Myocyte (in vitro differentiated cells): ENCODE measurements around the gene PDP2. TPM values are rescaled to one million over a fixed set of nuclear protein-coding genes. Genes with fewer than 3 reads are reported as not detected.

Experiments used
- DNase-seq: peaks from one replicate; pipeline ENCODE4 v3.0.0-alpha.2; 2012; ENCODE audit warnings: low read depth
- total RNA-seq: library from RNA; depleted of rRNA; stranded (reverse); fragments of >200 nt; gene quantifications from 2 replicates; pipeline ENCODE4 v1.2.3, GENCODE V29; 2014

PDP2 gene
- total RNA-seq, 1 donor from 2014 or later = 4.6 TPM

DNA sequence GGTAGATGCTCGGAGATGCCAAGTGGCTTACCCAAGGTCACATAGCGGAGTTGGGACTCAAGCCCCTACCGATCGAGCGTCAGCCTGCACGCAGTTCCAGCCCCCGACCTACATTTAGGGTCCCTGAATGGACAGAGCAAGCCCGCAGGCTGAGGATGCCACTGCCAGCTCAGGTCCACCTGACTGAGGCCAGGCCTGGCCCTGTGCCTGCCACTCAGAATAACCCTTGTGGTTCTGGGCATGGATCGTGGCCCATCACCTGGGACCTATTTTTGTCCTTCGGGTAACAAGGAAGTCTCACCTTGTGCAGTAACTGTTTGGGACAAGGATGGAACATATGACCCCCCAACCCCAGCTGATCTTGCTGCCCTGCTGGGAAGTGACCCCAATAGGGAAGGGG lies 21.3 kb downstream of the PDP2 start:
- DNase-seq = peak; percentile 52

DNA sequence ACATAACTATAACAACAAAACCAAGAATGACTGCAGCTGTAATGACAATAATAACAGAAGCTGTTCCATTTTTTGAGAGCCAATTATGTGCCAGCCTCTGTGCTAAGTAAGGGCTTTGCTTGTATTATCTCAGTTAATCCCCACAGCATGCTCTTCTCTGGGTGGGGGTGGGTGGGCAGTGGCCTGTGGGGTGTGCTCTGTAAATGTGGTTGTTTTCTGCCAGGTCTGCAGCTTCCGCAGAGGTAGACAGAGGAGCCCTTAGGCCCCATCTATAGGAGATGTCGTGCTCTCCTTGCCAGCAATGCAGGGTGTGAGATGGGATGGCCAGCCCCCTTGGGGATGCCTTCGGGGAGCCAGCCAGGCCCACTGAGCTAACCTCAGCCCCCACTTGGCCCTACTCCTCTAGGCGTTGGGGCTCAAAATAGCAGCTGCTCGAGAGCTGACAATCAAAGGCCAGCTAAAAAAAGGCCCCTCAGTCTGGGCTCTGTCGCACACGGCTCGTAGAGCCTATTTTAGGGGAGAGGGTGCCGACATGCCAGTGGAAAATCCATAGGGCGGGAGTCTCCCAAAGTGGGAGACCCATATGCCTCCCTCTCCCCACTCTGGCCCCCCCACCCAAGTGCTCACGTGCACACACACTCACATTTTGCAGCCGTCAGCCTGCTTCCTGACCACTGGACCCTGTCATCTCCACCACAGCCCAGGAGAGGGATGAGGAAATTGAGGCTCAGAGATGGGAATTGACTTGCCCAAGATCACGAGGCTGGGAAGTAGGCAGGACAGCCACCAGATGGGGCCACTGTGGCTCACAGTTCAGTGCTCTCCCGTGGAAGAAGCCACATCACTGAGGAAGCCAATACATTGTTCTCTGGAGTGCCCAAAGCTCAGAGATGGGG lies 22.6 kb downstream of the PDP2 start:
- DNase-seq = peak; percentile 75

DNA sequence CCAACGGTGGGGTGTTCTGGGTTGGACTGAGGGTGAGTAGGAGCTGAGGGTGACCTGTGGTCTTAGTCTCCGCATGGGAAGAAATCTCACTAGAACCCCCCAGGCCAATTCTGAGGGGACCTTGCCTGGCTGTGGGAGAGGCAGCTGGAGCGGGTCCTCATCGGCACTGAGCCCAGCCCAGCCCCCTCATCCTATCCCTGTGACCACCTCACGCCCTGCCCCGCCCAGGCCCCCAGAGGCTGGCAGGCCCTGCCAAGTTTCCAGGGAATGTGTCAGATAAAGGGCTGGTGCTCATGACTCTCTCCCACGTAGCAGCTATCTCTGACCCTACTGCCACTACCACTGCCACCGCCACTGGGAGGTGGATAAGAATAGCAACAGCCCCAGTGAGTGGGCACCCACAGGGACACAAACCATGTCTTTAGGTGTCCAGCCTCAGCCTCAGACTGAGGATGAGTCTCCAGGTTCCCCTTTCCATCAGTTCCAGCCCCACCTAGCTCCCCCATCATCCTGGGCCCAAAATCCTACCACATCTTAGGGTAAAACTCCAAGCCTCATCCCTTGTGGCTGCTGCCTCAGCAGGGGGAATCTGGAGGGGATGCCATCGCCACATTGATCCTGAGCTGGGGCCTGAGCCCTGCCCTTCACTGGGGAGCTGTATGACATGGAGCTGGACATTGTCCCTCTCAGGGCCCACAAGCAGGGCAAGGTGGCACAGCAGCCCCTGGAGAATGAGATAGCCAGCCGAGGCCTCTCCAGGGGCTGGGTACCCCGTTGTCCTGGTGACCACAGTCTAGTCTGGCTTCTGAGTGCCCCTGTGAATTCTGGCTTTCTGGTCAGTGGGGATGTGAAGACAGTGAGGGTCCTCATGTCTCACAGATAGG lies 23.5 kb downstream of the PDP2 start:
- DNase-seq = peak; percentile 90

DNA sequence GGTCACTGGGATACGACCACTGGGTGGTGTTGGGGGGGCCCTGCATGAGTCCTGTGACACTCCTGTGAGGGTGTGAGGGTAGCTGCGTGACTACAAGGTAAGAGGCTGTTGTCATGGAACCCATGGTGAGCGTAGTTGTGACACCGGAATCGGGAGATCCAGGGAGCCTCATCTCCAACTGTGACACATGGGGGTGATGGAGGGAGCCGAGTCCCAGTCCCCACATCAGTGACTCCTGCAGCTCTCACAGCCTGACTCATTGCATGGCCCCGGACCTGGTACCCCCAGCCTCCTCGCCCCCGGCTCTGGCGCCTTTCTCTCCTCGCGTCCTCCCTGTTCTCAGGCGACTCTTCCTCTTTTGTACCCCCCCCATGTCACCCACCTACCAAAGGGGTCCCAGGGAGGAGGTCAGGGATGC lies 24.1 kb downstream of the PDP2 start:
- DNase-seq = no peak

DNA sequence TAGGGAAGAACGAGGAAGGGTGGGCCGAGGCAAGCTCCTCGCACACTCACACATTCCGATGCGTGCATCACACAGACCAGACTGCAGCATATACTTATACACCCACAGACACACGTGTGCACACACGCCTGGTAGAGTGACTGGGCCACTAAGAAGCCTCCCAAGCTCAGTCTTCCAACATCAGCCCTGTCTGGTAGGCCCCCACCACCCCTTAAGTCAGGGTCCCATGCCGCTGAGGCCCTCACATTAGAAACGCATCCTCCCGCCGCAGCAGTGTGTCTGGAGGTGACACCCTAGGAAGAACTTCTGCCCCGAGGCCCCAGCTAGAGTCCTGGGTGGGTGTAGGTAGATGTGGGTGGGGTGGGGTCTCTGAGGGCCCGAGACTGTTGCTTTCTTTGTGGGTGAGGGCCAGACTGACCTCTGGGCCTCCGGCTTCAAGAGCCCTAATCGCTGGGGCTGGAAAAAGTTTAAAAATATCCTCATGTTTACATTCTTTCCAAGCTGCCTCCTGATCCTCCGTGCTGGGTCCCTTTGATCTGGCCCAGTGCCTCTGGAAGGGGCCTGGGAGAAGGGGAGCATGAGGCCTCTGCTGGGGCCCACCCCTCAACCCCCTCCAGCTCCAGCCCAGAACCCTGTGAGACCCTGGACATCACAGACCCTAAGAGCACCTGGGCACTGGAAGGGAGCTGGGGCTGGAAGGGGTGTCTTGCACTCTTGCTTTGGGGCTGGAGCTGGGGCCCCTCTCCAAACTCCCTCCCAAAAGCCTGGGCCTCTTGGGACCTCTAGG lies 24.7 kb downstream of the PDP2 start:
- DNase-seq = no peak

DNA sequence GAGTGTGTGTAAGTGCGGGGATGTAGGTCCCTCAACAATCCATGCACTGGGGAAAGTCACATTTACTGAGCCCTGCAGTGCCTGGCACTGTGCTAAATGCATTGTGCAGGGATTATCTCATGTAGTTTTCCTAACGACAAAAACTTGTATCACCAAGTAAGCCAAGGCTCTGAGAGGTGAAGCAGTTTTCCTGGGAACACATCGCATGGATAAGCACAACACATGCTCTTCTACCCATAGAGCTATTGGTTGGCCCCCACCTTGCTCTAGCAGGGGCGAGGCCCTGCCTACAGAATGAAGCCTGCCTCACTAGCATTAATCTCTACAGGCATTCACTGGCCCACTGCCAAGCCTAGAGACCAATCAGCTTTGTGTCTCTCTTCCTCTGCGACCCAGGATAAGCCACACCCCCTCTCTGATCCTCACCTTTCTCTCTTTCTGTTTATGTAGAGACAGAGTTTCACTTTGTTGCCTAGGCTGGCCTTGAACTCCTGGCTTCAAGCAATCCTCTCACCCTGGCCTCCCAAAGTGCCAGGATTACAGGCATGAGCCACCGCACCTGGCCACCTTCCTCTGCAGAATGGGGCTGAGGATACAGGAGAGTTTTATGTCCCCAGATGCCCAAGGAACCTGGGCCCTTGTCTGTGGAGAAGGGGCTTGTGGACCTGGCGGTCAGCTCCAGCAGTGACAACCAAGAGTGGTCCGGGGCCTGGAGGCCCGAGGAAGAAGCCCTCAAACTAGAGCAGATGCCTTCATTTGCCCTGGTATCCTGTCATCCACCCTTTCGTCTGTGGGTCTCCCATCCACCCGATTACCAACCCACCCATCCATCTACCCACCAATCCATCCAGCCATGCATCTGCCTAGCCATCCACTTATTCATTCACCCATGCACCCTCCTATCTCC lies 25.6 kb downstream of the PDP2 start:
- DNase-seq = no peak

DNA sequence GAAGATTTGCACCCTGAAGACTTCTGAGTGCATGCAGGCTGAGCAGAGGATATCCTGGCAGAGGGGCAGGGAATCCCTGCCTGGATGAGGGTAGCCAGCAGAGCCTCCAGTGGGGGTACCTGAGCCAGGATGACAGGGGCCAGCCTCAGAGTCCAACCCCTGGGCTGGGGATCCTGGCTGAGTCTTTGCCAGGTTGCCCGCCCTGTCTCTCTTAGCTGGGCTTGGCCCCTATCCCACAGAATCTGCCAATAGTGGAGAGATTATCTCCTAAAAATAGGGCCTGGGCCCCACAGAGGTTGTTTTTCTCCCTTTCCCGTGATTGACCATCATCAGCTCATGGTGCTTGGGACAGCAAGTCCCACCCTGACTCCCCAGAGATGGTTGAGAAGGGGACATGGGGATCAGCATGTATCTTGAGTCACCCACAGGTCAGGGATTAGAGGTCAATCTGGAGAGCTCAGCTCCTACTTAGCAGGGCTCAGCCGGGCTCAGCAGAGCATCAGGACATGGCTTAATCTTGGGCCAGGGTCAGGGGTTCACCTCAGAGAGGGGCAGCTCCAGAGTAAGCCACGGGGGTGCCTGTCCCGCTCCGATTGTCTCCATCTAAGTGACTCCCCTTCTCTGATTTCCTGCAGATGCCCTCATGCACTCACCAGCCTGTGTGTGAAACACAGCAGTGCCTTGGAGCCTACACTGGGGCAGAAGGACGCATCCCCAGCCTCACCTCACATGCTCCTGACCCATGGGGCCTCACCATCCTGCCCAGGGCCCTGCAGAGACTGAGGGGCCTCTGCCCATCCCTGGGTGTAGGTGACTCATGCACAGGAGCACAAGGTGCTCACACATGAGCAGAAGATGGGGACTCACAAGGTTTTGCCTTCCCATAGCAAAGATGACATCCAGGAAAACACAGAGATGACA lies 26.9 kb downstream of the PDP2 start:
- DNase-seq = no peak

DNA sequence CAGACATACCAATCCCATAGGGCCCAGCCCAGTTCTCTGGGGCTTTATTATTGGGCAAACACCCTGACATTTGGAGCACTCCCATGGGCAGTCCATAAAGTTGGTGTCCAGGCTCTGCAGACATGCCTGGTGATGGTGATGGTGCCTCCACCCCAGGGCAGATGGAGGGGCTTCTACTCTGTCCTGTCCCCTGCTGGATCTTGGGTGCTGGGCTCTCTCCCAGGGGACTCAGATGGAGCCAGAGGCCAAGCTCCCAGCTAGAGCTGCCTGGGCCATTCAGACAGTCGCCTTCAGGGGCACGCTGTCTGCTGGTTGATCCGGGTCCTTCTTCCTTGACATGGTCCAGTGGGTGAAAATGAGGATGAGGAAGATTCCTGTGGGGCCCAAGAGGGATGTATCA lies 27.8 kb downstream of the PDP2 start:
- no peak for DNase-seq

DNA sequence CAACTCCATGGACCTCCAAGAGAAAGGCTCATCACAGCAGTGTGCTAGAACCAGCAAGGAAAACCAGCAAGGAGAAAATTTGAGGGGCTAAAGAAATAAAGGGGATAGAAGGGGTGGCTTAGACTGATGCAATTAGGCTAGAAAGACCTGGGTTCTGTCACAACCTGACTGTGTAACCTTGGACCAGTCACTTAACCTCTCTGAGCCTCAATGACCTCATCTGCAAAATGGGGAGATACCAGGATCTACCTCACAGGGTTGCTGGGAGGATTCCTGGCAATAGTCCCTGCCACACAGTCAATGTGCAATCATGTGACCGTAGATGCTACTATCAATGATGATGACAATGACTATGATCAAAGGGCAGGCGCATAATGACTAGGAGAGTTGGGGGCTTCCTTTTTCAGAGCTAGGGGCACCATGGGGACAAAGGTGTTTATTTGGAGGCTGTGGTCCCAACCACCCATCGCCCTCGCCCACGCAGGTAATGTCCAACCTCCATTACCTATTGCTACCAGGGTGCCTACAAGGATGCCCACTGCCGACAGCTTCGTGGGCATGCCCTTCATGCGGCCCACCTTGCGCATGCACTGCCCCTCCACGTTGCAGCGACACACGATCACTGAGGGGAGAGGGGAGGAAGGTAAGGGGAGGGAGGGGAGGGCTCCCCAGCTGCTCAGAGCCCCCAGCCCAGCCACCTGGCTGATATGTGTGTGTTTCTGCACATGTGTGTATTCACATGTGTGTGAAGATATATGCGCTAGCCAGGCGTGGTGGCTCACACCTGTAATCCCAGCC lies 28.6 kb downstream of the PDP2 start:
- no peak for DNase-seq

DNA sequence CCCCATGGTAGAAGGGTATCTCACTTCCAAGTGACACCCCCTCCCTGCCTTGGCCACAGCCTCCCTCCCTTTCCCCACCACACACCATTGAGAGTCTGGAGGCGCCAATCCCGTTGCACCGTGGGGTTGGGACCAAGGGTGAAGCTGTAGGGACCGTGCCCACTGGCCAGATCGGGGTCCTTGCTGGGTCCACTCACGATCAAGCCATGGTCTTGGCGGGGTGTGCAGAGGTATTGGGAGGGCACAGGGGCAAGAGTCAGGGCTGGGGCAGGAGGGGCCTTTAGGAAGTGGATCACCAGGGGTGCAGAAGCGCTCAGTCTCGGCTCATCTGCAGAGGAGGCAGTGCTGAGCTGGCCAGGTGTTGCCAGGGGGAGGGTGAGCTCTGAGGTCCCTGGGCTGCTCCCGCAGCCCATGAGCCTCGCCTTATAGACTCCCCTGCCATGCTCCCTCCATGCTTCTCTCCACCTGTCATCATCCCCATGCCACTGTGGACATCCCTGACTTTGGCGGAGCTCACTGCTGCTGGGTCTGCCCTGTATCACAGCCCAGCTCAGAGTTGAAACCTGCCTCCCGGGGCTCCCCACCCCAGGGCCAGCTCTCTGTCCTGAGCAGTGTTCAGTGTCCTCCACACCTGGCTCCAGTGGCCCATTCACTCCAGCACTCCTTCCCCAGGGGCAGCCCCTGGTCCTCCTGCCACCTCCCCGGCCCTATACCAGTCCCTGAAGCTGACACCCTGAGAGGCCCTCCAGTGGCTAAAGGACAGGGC lies 30.0 kb downstream of the PDP2 start:
- DNase-seq = no peak

DNA sequence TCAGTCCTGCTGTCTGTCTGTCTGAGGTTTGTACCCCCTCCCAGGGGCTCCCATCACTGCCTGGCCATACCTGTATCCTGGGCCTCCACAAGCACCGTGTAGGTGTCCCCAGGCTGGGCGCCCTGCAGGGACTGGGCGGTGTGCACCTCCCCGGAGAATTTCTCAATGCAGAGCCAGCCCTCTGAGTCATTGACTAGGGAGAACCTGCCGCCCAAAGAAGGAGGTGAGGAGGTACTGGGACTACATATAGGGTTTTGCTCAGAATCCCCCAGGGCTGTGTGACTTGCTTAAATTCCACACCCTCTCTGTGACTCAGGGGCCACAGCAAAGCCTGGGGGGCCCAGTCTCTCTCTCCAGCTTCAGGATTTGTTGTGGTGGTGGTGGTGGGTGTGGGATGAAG lies 30.8 kb downstream of the PDP2 start:
- no peak for DNase-seq

DNA sequence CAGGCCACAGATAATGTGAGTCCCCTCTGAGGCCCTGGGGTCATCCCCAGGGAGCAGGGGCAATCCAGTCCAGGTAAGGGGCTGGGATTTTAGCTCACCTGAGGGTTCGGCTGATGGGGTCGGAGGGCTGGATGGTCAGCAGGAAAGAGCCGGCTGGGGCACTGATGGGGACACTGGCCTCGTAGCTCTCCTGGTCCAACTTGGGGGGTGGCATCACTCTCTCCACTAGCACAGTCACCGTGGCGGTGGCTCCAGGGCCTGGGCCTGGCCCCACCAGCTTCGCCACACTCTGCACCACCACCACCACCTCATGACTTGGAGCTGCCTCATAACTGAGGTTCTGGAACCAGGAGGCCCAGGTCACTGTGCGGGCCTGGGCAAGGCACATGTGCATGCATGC lies 31.5 kb downstream of the PDP2 start:
- no peak for DNase-seq

DNA sequence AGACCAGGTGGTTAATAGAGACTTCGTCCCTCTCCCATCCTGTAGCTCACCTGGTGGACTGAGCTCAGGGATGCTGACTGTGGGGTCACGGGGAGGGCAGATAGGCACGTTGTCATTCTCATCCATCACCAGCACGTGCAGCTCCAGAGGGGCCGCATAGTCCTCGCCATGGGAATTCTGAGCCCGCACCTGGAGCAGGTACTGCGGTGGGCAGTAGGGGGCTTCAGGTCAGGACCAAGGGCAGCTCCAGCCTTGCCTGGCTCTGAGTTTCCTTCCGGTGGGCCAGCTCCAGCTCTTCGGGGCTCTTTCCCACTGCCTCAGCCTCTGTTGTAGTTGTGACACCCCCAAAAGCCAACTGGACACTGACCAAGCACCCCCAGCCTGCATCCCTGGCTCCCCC lies 32.8 kb downstream of the PDP2 start:
- no peak for DNase-seq

DNA sequence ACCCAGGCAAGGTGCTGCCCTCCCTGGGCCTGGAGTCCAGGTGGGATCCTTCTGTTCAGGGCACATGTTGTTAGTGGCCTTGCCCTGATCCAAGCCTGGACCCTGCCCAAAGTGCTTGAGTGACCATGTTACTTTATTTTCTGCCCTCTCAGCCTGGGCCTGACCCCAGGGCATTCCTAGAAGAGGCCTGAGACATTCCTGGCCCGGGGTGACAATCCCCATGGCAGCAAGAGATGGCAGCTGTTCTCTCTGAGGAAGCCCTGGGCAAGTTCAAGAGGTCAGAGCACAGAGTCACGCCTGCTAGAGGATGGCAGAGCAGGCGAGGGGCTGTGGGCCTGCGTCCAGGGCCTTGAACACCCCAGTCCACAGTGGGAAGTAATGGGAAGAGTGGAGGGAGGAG lies 33.4 kb downstream of the PDP2 start:
- DNase-seq = peak; percentile 69

DNA sequence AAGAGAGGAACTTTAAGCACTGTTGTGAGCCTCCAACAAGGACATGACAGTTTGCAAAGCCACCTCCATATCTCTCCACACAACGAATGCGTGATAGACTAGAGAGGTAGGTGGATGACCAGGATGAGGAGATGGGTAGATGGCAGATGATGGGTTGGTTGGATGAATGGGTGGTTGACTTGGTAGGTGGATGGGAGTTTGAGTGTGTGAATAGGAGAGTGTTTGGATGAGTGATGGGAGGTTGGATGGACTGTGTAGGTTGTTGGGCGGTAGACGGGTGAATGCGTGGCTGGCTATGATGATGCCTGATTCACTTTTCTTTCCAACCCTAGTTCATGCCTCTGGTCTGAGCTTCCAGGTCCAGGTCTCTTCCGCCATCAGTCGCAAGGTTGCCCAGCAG lies 34.2 kb downstream of the PDP2 start:
- no peak for DNase-seq

DNA sequence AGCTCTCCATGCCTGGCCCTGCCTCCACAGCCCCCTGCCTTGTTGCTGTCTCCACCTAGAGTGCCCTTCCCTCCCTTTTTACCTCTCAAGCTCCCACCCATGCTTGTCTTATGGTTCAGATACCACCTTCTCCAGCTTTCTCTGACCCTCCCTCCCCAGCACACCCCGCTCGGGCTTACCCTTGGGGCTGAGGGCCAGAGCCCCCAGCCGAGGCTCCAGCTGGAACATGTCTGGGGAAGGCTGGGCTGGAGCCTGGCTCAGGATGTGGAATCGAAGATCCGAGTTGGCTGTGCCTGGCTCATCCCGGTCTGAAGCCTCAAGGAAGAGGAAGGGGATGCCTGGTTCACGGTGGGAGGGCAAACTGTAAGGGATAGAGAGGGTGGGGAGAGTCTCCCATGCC lies 34.7 kb downstream of the PDP2 start:
- no peak for DNase-seq

DNA sequence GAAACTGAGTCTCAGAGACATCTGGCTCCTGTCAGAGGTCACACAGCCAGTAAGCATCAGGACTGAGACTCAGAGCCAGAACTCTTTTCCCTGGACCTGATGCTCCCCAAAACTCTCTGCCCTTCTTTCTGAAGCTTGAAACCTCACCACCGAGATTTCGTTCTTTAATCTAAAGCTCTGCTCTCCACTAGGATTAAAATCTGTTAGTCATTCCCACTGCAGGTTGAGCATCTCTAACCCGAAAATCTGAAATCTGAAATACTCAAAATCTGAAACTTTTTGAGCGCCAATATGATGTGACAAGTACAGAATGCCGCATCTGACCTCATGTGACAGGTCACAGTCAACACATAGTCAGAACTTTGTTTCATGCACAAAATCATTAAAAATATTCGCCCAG lies 36.2 kb downstream of the PDP2 start:
- no peak for DNase-seq

DNA sequence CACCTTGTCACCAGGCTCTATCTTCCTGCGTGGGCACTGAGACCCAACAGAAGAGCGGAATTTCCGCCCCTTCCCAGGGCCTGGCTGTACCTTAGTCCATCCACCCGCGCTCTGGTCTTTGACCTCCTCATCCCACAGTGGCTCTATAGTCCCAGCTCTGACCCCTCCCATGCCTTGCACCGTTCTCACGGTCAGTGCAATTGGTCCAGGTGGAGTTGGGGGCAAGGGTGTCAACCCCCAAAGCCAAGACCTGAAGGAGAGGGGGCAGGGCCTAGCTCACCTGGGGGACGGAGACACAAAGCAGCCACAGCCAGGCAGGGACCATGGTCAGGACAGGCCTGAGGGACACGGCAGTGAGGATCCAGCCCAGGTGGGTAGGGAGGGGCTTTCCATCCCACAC lies 37.4 kb downstream of the PDP2 start:
- no peak for DNase-seq
